ENCODE measurements around the gene PACSIN3. TPM values are rescaled to one million over a fixed set of nuclear protein-coding genes. Genes with fewer than 3 reads are reported as not detected.
"Not testable (repeated sequence)": the region's sequence is repeated elsewhere in the genome, so short reads cannot be mapped to it uniquely, and the experiment has no call there.

Gene PACSIN3
- total and polyA plus RNA-seq, 12 donors: 146 to 335 (median 248) TPM

- intact Hi-C loops (cut with DNase I): loop anchor here in 7 of 10 donors (1.0 to 5.0 kb wide), 5 partner anchors 27 to 37 kb away; partner anchors contain the start of genes PACSIN3 (in 5 of the 7) and ARFGAP2 (in 3 of the 7)
- 4 to 5% methylated on average over 20 of the region's 20 CpGs for WGBS, 2 donors
These were observed 27.8 kb upstream of the PACSIN3 start for GRCh38 chr11:47213950-47214565.

DNA sequence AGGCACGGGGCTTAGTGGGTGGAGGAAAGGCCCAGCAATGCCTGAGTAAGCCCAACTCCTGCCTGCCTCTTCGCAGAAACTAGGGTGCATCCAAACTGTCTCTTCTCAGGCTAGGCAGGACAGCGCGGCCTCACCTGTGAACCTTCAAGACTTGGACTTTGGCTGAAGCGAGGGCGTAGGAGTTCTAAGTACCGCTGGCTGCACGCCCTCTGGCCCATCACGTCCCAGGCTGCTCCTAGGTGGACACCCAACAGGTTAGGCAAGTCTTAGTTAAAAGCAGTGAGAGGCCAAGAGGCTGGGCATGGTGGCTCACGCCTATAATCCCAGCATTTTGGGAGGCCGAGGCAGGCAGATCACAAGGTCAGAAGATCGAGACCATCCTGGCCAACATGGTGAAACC lies 26.7 kb upstream of the PACSIN3 start:
- no peak for TF ChIP-seq CTCF (IDR thresholded peaks at IDR 0.05)
- ATAC-seq: no peak
- Histone ChIP-seq H3K4me3 (no peak overlapping the region), H3K27me3 (no peaks in the 10 kb centered on the region), H3K27ac (no peak overlapping the region), H3K9me3 (no peaks in the 10 kb centered on the region), H3K4me1 (peaks cover 11 to 40% (median 21%) of the 10 kb centered on the region in 9 donors), H3K36me3 (peaks cover 0 to 9% (median 0%) of the 10 kb centered on the region in 9 donors)
- no peak for DNase-seq
- 92 to 94% methylated on average over 12 of the region's 12 CpGs for WGBS, 2 donors
- intact Hi-C loops (cut with DNase I): loop anchor here in 1 of 10 donors (5.0 kb wide), 1 partner anchor 36 kb away; the partner anchor contains the start of gene ARFGAP2

More at GRCh38 chr11:47213950-47214565, 27.8 kb upstream of the PACSIN3 start:
- DNase-seq: peak; percentile 92
- Histone ChIP-seq H3K9me3 (no peaks in the 10 kb centered on the region), H3K4me1 (peaks cover 11 to 47% (median 21%) of the 10 kb centered on the region in 9 donors), H3K27me3 (no peaks in the 10 kb centered on the region), H3K36me3 (peaks cover 0 to 21% (median 0%) of the 10 kb centered on the region in 9 donors), H3K4me3 (peak overlapping the region; percentile 49 to 85 (median 66)), H3K27ac (peak overlapping the region; percentile 76 to 97 (median 90))
- TF ChIP-seq CTCF (IDR thresholded peaks at IDR 0.05): peak in 1 of 9 donors; percentile 6
- ATAC-seq: peak; percentile 91 to 96 (median 94)

DNA sequence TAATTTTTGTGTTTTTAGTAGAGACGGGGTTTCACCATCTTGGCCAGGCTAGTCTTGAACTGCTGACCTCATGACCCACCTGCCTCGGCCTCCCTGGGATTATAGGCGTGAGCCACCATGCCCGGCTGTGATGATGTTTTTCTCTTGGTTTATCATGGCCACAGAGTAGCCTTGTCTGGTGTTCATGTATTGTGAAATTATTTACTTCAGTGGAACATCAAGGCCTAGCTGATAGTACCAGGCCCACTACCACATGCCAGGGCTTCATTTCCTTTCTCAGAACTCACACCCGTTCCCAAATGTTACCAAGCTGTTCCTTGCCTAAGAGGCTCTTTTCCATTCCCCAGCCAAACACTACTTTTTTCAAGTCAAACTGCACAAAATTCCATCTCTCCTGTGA lies 22.4 kb upstream of the PACSIN3 start:
- peaks cover 0 to 2% (median 0%) of the 10 kb centered on the region in 9 donors for H3K4me1 ChIP-seq
- H3K4me3 ChIP-seq: no peak overlapping the region
- H3K36me3 ChIP-seq: no peaks in the 10 kb centered on the region
- no peak for ATAC-seq
- 92 to 94% methylated on average over 5 of the region's 5 CpGs for WGBS, 2 donors
- no peak for TF ChIP-seq CTCF (IDR thresholded peaks at IDR 0.05)
- no peaks in the 10 kb centered on the region for H3K27me3 ChIP-seq
- intact Hi-C loops (cut with DNase I): no loop called here
- H3K27ac ChIP-seq: no peak overlapping the region
- no peak for DNase-seq
- no peaks in the 10 kb centered on the region for H3K9me3 ChIP-seq

DNA sequence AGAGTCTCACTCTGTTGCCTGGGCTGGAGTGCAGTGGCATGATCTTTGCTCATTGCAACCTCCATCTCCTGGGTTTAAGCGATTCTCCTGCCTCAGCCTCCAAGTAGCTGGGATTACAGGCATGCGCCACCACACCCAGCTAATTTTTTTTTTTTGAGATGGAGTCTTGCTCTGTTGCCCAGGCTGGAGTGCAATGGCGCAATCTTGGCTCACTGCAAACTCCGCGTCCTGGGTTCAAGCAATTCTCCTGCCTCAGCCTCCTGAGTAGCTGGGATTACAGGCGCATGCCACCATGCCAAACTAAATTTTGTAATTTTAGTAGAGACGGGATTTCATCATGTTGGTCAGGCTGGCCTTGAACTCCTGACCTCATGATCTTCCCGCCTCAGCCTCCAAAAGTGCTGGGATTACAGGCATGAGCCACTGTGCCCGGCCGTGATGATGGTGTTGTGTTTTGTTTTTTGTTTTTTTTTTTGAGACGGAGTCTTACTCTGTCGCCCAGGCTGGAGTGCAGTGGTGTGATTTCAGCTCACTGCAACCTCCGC lies 21.8 kb upstream of the PACSIN3 start:
- H3K4me1 ChIP-seq; H3K9me3 ChIP-seq; intact Hi-C loops (cut with DNase I); H3K4me3 ChIP-seq; ATAC-seq; H3K27ac ChIP-seq; DNase-seq; H3K27me3 ChIP-seq; H3K36me3 ChIP-seq: not testable (repeated sequence)
- 94 to 95% methylated on average over 13 of the region's 13 CpGs for WGBS, 2 donors

- 85 to 86% methylated on average over 6 of the region's 6 CpGs for WGBS, 2 donors
- ATAC-seq (no peak), DNase-seq (no peak)
- H3K9me3 ChIP-seq: no peaks in the 10 kb centered on the region
- H3K27ac ChIP-seq: no peak overlapping the region
- no peaks in the 10 kb centered on the region for H3K4me1 ChIP-seq
- no peaks in the 10 kb centered on the region for H3K36me3 ChIP-seq
- H3K4me3 ChIP-seq: no peak overlapping the region
- no peak for TF ChIP-seq CTCF (IDR thresholded peaks at IDR 0.05)
- H3K27me3 ChIP-seq: no peaks in the 10 kb centered on the region
- intact Hi-C loops (cut with DNase I): no loop called here
These were observed 21.2 kb upstream of the PACSIN3 start for GRCh38 chr11:47207459-47207858.

- intact Hi-C loops (cut with DNase I); DNase-seq; H3K27ac ChIP-seq; H3K9me3 ChIP-seq; H3K36me3 ChIP-seq; ATAC-seq; H3K4me1 ChIP-seq; H3K4me3 ChIP-seq; H3K27me3 ChIP-seq: not testable (repeated sequence)
- 88 to 92% methylated on average over 5 of the region's 5 CpGs for WGBS, 2 donors
These were observed 20.3 kb upstream of the PACSIN3 start for GRCh38 chr11:47206577-47206976.

All from heart right ventricle (tissue), 16 donors.